Measurements from ENCODE around the gene NAXE.

DNA sequence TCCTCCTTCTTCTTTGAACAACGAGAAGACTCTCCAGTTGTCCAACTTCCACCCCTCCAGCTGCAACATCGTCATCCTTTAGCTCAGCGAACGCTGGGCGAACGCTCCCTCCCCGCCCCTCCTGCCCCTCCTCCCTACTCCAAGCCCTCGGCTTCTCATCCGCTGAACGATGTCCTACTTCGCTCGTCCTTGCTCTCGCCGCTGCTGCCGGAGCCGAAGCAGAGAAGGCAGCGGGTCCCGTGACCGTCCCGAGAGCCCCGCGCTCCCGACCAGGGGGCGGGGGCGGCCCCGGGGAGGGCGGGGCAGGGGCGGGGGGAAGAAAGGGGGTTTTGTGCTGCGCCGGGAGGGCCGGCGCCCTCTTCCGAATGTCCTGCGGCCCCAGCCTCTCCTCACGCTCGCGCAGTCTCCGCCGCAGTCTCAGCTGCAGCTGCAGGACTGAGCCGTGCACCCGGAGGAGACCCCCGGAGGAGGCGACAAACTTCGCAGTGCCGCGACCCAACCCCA lies 50.2 kb downstream of the NAXE start, which contains the start of gene BCAN:
- TF ChIP-seq CTCF (conservative IDR thresholded peaks at IDR 0.05) (no peak), EZH2 (IDR thresholded peaks at IDR 0.05; ENCODE audit: low read depth) (no peak)
